GM10266 (cell line): ENCODE data around the gene TMEM150A.

Experiments used
- DNase-seq: peaks from one replicate; pipeline ENCODE4 v3.0.0; 2012; ENCODE audit errors: extremely low spot score
- CTCF ChIP-seq: IDR thresholded peaks from 2 replicates; pipeline ENCODE4 v1.5.1; 2012; ENCODE audit warnings: mild to moderate bottlenecking, low read depth; ENCODE audit not compliant: control insufficient read depth, insufficient read depth; ENCODE audit errors: missing control alignments

TMEM150A gene

DNA sequence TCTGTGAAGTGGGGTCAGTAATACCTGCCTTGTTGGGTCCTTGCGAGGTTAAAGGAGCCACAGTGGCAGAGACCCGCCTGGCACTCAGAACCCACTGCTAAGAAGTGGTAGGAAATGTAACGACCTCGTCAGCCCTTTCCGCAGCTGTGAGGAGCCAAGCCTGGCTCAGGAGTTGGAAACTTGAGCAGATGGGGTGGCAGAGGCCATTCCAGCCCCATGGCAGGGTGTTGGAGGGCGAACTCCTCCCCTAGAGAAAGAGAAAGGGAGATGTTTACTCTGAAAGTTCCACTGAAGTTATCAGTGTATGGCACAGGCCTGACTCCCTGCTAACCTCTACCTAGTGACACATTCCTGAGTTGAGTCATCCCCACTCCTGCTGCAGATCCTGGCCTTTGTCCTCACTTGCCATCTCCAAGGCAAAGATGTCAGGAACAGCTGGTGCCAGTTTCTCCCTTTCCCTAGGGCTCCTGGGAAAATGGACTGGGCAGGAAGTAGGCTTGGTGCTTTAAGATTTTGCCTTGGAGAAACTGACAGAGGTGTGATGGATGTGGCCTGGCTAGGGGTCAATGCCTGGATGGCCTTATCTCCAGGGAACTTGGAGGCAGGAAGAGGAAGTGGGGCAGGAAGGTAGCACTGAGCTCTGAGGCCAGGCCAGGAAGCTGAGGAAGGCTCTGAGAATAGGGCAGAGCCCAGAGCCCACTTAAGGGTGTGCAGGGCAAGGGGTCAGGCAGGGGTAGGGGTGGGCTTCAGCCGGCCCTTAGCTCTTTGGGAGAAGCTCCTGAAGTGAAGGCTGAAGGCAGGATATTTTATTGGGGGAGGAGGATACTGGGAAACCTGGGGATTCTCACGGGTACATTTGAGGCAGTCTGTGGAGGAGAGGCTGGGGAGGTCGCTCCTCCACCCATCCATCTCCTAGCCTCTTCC, 17.4 kb downstream of the TMEM150A start:
- no peak for TF ChIP-seq CTCF
- DNase-seq = peak; percentile 48

- DNase-seq = no peak
Observed at GRCh38 chr2:85584354-85584856, 18.1 kb downstream of the TMEM150A start, which contains the start of gene VAMP5. Gene VAMP5 (plus strand): TSS chr2:85584431. CDS start chr2:85584491, 60 bp downstream.

DNA sequence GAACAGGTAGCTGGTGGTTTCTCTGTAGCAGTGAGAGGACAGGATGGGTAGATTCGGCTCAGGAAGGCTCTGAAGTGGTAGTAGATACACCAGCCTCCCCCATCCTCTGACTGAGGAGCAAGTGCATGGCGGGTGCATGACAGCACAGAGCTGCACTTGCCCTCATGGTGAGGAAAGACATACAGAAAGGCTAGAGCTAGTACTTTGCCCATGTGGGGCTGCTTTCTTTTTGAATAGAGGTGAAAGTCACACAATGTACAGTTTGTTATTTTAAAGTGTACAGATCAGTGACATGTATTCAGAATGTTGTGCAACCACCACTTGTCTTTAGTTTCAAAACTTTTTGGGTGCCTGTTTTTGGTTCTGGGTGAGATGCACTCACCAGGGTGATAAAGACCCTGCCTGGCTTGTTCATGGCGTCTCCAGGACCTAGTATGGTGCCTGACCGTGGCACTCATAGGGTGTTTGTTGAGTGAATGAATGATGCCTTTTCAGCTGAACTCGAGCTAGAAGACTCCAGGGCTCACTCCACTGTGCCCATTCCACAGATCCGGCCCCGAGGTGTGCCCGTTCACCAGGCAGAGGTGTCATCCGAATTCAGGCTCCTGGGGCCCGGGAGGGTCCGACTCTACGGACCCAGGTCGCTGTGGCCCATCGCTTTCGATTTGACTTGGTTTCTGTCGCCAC, 18.7 kb downstream of the TMEM150A start:
- TF ChIP-seq CTCF = no peak
- peak; percentile 56 for DNase-seq

More at GRCh38 chr2:85584354-85584856, 18.1 kb downstream of the TMEM150A start, which contains the start of gene VAMP5:
- TF ChIP-seq CTCF = no peak

GRCh38 chr2:85582492-85582891, 20.0 kb downstream of the TMEM150A start:
- DNase-seq = no peak
- TF ChIP-seq CTCF = no peak

DNA sequence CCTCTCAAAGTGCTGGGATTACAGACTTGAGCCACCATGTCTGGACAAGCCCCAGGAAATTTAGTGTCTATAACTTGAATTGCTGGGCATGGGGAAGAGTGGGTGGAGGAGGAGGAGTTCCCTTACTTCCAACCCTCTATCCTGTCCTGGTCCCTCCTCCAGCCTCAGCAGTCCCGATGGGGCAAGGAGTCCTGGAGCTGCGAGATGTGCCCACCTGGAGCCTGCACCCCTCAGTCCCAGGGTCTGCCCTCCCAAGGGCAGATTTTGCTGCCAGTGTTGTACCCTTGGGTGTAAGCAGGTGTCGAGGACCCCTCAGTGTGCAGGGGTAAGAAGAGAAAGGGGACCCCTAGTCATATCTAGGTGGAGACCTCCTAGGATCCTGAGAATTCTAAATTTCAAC, 22.3 kb downstream of the TMEM150A start:
- no peak for TF ChIP-seq CTCF
- DNase-seq = no peak

- DNase-seq = peak; percentile 49
- TF ChIP-seq CTCF = no peak
Observed at GRCh38 chr2:85579266-85579935, 23.1 kb downstream of the TMEM150A start.
